Uterus (tissue), 4 donors: ENCODE measurements around the gene SF3B2. TPM values are rescaled to one million over a fixed set of nuclear protein-coding genes. Genes with fewer than 3 reads are reported as not detected.
A peak's percentile ranks its signal among the peaks of the same experiment; 100 is the strongest.

ENCODE experiments used
- DNase-seq, 2 donors: peaks; one replicate each; pipeline ENCODE4 v3.0.0-alpha.2; 2019 to 2020
- H3K27ac ChIP-seq, 2 donors: fragments of 200-600 bp; sonication (generic); 1 replicate in 1 of 2; 2 replicates in 1 of 2; pipeline ENCODE4 v1.5.1; 2016 to 2018
- H3K27me3 ChIP-seq, 2 donors: fragments of 200-600 bp; sonication (generic); one replicate each; pipeline ENCODE4 v1.5.1; 2018 to 2019; ENCODE audit warnings: control low read depth in 1 of 2
- H3K36me3 ChIP-seq, 2 donors: fragments of 200-600 bp; sonication (generic); one replicate each; pipeline ENCODE4 v1.5.1; 2019; ENCODE audit warnings: control low read depth in 1 of 2
- H3K4me1 ChIP-seq, 2 donors: fragments of 200-600 bp; sonication (generic); one replicate each; pipeline ENCODE4 v1.5.1; 2018 to 2019; ENCODE audit warnings: control low read depth in 1 of 2
- H3K4me3 ChIP-seq, 2 donors: fragments of 200-600 bp; sonication (generic); 1 replicate in 1 of 2; 2 replicates in 1 of 2; pipeline ENCODE4 v1.5.1; 2018 to 2019; ENCODE audit warnings: mild to moderate bottlenecking in 1 of 2
- H3K9me3 ChIP-seq, 2 donors: fragments of 200-600 bp; sonication (generic); one replicate each; pipeline ENCODE4 v1.5.1; 2019; ENCODE audit warnings: control low read depth in 1 of 2
- CTCF ChIP-seq, 4 experiments: fragments of 200-600 bp in 2 of 4; fragments of 450-650 bp in 2 of 4; sonication (generic) in 2 of 4; IDR thresholded peaks; one replicate each; pipeline ENCODE4 v1.5.1; 2016 to 2019; ENCODE audit warnings: antibody characterized with exemption in 4 of 4, mild to moderate bottlenecking in 2 of 4, moderate library complexity in 1 of 4
- POLR2A ChIP-seq, 2 donors: fragments of 450-650 bp; IDR thresholded peaks; one replicate each; pipeline ENCODE4 v1.6.1; 2016; ENCODE audit warnings: antibody characterized with exemption in 2 of 2, mild to moderate bottlenecking in 1 of 2, moderate library complexity in 1 of 2
- intact Hi-C: fragments of 100-400 bp; cut with DNase I; formaldehyde crosslinking; loops from one replicate; pipeline ENCODE4 v1.15.1; 2023; ENCODE audit warnings: low total_unique reads
- total RNA-seq, 4 donors: library from RNA; depleted of rRNA in 3 of 4; stranded (reverse); fragments of >200 nt in 3 of 4; gene quantifications; one replicate each; pipeline versions ENCODE4 v1.1.0 to v1.2.4, GENCODE V29; 2014 to 2023
- donor health status: DM: yes; HTN: yes; CAD: no.

Gene SF3B2
- total RNA-seq, 4 donors from 2014 or later: 59.9 to 195 (median 106) TPM

GRCh38 chr11:66068923-66069714 lies 17.0 kb downstream of the SF3B2 start:
- TF ChIP-seq CTCF (IDR thresholded peaks at IDR 0.05) (no peak), POLR2A (IDR thresholded peaks at IDR 0.05) (no peak)
- H3K27me3 ChIP-seq: no peaks in the 10 kb centered on the region
- no peak for DNase-seq
- no peaks in the 10 kb centered on the region for H3K9me3 ChIP-seq
- H3K27ac ChIP-seq: peak overlapping the region; percentile 86 to 89
- no peaks in the 10 kb centered on the region for H3K36me3 ChIP-seq
- H3K4me3 ChIP-seq: peak overlapping the region; percentile 38 to 97
- no peaks in the 10 kb centered on the region for H3K4me1 ChIP-seq
- intact Hi-C loops: no loop called here

- Histone ChIP-seq H3K4me3 (peak within 1 kb of the TSS; percentile 38 to 97), H3K36me3 (no peaks in the 10 kb centered on the region), H3K9me3 (no peaks in the 10 kb centered on the region), H3K27ac (peak within 1 kb of the TSS; percentile 86 to 89), H3K27me3 (no peaks in the 10 kb centered on the region), H3K4me1 (no peaks in the 10 kb centered on the region)
- DNase-seq: peak; percentile 57 to 79
- TF ChIP-seq POLR2A (IDR thresholded peaks at IDR 0.05) (peak; percentile 49 to 65), CTCF (IDR thresholded peaks at IDR 0.05) (peak in 3 of 4 experiments; percentile 12 to 65 (median 40))
- intact Hi-C loops: no loop called here
Observed at GRCh38 chr11:66069715-66070603, 17.8 kb downstream of the SF3B2 start, which contains the start of gene PACS1. PACS1 (plus strand) TSS chr11:66070272; CDS start chr11:66070487, 215 bp downstream.

- no peaks in the 10 kb centered on the region for H3K27me3 ChIP-seq
- peak overlapping the region; percentile 85 to 89 for H3K27ac ChIP-seq
- peak in 1 of 2 donors; percentile 43 for DNase-seq
- no peaks in the 10 kb centered on the region for H3K9me3 ChIP-seq
- intact Hi-C loops: no loop called here
- TF ChIP-seq POLR2A (IDR thresholded peaks at IDR 0.05): no peak
- no peak for TF ChIP-seq CTCF (IDR thresholded peaks at IDR 0.05)
- peak overlapping the region; percentile 38 to 97 for H3K4me3 ChIP-seq
- H3K36me3 ChIP-seq: no peaks in the 10 kb centered on the region
- H3K4me1 ChIP-seq: no peaks in the 10 kb centered on the region
Observed at GRCh38 chr11:66070604-66071380, 18.6 kb downstream of the SF3B2 start.

- Histone ChIP-seq H3K4me3 (peak overlapping the region; percentile 38 to 97), H3K4me1 (no peaks in the 10 kb centered on the region), H3K27me3 (no peaks in the 10 kb centered on the region), H3K9me3 (no peaks in the 10 kb centered on the region), H3K27ac (peak overlapping the region; percentile 85 to 89), H3K36me3 (no peaks in the 10 kb centered on the region)
- intact Hi-C loops: no loop called here
- DNase-seq: no peak
- no peak for TF ChIP-seq CTCF (IDR thresholded peaks at IDR 0.05)
- no peak for TF ChIP-seq POLR2A (IDR thresholded peaks at IDR 0.05)
Observed at GRCh38 chr11:66071381-66071801, 19.2 kb downstream of the SF3B2 start.
